HepG2 (cell line): ENCODE results near the gene SUPT4H1.
A peak's percentile ranks its signal among the peaks of the same experiment; 100 is the strongest.

Source experiments
- ARID4A ChIP-seq: sonication (generic); formaldehyde crosslinking; IDR thresholded peaks from 2 replicates; pipeline ENCODE4 v1.5.0; 2020; ENCODE audit warnings: mild to moderate bottlenecking, missing genetic modification reagents, borderline replicate concordance
- CBX1 ChIP-seq: IDR thresholded peaks from one replicate; pipeline ENCODE4 v1.6.1; 2016; ENCODE audit warnings: antibody characterized with exemption, low read depth
- CEBPG ChIP-seq: IDR thresholded peaks from 2 replicates; pipeline ENCODE4 v1.6.1; 2016
- CTCF ChIP-seq: sonication (generic); formaldehyde crosslinking; IDR thresholded peaks from 2 replicates; pipeline ENCODE4 v1.5.0; 2020; ENCODE audit warnings: mild to moderate bottlenecking, missing genetic modification reagents, moderate library complexity
- E2F1 ChIP-seq: sonication (generic); formaldehyde crosslinking; IDR thresholded peaks from 2 replicates; pipeline ENCODE4 v1.5.0; 2020; ENCODE audit warnings: missing genetic modification reagents
- EP300 ChIP-seq, 3 experiments: sonication (generic) in 1 of 3; formaldehyde crosslinking in 1 of 3; IDR thresholded peaks; 2 replicates each; pipeline versions ENCODE4 v1.5.1 to v1.6.1; 2011 to 2020; ENCODE audit warnings: low read depth in 2 of 3, low read length in 2 of 3, borderline replicate concordance in 1 of 3, improper control_type of control experiment in 1 of 3, mild to moderate bottlenecking in 1 of 3, missing genetic modification reagents in 1 of 3, moderate library complexity in 1 of 3
- FOXJ3 ChIP-seq: sonication (generic); formaldehyde crosslinking; IDR thresholded peaks from 2 replicates; pipeline ENCODE4 v1.4.0; 2020; ENCODE audit warnings: missing genetic modification reagents, mild to moderate bottlenecking, borderline replicate concordance
- POLR2G ChIP-seq: fragments of 200-400 bp; formaldehyde crosslinking; IDR thresholded peaks from 2 replicates; pipeline ENCODE4 v1.6.1; 2018; ENCODE audit warnings: mild to moderate bottlenecking, low read depth, low read length, moderate library complexity
- STAT6 ChIP-seq: sonication (generic); formaldehyde crosslinking; IDR thresholded peaks from 2 replicates; pipeline ENCODE4 v1.4.0; 2020; ENCODE audit warnings: missing genetic modification reagents, mild to moderate bottlenecking, borderline replicate concordance
- THAP9 ChIP-seq: sonication (generic); formaldehyde crosslinking; IDR thresholded peaks from 2 replicates; pipeline ENCODE4; 2020; ENCODE audit warnings: missing genetic modification reagents, mild to moderate bottlenecking, borderline replicate concordance
- TP53 ChIP-seq: sonication (generic); formaldehyde crosslinking; conservative IDR thresholded peaks from 2 replicates; pipeline ENCODE4 v1.4.0; 2020; ENCODE audit warnings: missing genetic modification reagents
- ZNF17 ChIP-seq: sonication (generic); formaldehyde crosslinking; IDR thresholded peaks from 2 replicates; pipeline ENCODE4 v1.5.0; 2020; ENCODE audit warnings: mild to moderate bottlenecking, missing genetic modification reagents
- ZNF292 ChIP-seq: sonication (generic); formaldehyde crosslinking; IDR thresholded peaks from 2 replicates; pipeline ENCODE4 v1.8.1; 2022; ENCODE audit warnings: mild to moderate bottlenecking, low read depth, missing genetic modification reagents, borderline replicate concordance

- no peak for TF ChIP-seq E2F1 (CRISPR knock-in tag)
- no peak; the same call in 1 of the 2 replicates for TF ChIP-seq ARID4A (CRISPR knock-in tag)
- TF ChIP-seq POLR2G: no peak
- no peak for TF ChIP-seq TP53 (CRISPR knock-in tag)
- TF ChIP-seq STAT6 (CRISPR knock-in tag): no peak
- TF ChIP-seq FOXJ3: no peak
- TF ChIP-seq CTCF (CRISPR knock-in tag): no peak
- TF ChIP-seq ZNF292 (CRISPR knock-in tag): no peak
- no peak for TF ChIP-seq CBX1
- no peak for TF ChIP-seq ZNF17
- TF ChIP-seq EP300 (IDR thresholded peaks at IDR 0.05; ENCODE audit: low read depth in 2 of 2, low read length in 2 of 2): peak in 1 of 2 experiments; percentile 51; a peak in 2 of 4 replicates
- TF ChIP-seq EP300 (CRISPR knock-in tag; IDR thresholded peaks at IDR 0.05; ENCODE audit: borderline replicate concordance): no peak; the same call in 1 of the 2 replicates
- TF ChIP-seq THAP9 (CRISPR knock-in tag): no peak
- TF ChIP-seq CEBPG (CRISPR knock-in tag): no peak
Measured at GRCh38 chr17:58387834-58388233, 35.8 kb upstream of the SUPT4H1 start.
